ENCODE data around the gene MCRS1.

Gene MCRS1

DNA sequence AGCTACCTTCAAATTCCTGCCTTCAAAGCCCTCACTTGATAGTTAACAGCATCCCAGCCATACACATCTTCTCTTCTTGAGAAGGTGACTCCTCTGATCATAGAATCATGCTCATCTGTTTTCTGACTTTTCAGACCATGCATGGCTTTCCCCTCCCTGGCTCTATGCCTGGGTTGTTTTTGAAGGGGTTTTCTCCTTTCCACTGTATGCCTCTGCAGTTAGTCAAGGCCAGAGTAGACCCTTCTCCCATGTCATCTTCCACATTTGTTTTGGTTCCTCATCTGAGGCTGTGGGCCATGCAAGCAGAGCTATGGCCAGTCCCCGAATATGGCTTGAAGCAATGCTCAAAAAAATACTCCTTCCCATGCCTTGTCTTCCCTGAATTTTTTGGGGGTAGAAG, 14.3 kb upstream of the MCRS1 start:
- no peak for DNase-seq (ENCODE audit: low read depth)

- no peak for DNase-seq (ENCODE audit: low read depth)
Measured at GRCh38 chr12:49580572-49581535, 12.9 kb upstream of the MCRS1 start.

DNA sequence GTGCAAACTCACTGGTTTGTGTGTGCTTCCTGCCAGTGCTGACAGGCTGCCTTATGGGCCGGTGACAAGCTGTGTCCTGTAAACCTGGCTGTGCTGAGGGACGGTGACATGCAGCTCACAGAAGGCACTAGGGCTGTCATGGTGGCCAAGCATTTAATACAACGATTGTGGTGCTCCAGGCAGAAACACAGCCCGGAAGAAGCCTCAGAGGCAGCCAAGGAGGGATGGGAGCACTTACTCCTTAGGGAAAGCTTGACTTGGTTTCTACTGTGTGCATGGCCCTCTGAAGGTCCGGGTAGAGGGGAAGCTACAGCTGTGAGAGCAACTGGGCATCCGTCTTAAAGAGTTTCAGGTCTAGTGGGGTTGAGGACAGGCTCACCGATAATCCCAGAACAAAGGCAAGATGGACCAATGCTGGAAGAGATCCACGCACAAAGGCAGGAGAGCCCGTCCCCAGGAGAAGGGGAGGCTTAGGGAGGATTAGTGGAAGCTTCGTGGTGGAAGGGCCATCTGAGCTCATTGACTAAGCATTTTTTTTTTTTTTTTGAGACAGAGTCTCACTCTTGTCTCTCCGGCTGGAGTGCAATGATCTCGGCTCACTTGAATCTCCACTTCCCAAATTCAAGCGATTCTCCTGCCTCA, 10.7 kb upstream of the MCRS1 start:
- DNase-seq (ENCODE audit: low read depth) = no peak

DNA sequence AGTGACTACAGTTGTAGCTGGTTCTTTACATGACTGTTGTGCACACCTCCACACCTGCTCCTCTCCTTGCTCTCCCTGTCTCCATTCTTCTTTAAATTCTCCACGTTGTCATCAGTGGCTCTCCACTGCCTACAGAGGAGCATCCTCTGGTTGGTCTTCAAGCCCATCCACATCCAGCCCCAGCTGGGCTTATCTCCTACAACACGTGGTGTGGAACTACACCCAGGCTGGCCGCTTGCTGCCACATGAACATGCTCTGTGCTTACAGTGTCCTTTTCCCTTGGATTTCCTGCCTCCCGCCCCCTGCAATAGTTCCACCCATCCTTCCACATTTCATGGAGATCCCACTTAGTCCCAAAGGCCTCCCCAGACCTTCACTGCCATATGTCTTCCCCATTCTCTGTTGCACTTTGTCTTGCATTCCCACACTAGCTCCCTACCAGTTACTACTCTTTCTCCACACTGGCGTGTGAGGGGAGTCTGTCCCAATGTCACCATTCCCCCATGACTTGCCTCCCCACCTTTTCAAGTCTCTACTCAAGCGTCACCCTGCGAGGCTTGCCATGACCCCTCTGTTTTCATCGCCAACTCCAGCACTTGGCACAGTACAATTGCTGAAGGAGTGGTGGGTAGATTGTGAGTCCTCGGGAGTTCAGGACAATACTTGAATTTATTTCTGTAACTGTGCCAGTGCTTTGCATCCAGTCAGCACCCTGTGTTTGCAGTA, 9.8 kb upstream of the MCRS1 start:
- no peak for DNase-seq (ENCODE audit: low read depth)

- no peak for DNase-seq (ENCODE audit: low read depth)
Measured at GRCh38 chr12:49568442-49569162, 660 bp upstream of the MCRS1 start.

DNA sequence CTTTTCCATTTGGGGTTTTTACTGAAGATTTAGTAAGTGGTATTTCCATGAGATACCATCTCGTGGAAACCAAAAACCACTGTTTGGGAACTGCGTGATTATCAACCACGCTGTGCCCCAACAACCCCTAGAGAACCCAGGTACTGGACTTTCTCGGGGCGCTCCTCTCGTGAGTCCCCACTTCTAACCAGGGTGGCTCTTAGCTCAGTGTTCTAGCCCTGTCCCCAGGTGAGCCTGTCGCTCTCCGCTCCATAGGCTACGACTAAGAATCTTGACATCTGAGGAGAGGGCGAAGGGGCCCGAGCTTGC, 686 bp downstream of the MCRS1 start:
- DNase-seq (ENCODE audit: low read depth) = no peak

GRCh38 chr12:49566361-49566760, 1.6 kb downstream of the MCRS1 start:
- no peak for DNase-seq (ENCODE audit: low read depth)

DNA sequence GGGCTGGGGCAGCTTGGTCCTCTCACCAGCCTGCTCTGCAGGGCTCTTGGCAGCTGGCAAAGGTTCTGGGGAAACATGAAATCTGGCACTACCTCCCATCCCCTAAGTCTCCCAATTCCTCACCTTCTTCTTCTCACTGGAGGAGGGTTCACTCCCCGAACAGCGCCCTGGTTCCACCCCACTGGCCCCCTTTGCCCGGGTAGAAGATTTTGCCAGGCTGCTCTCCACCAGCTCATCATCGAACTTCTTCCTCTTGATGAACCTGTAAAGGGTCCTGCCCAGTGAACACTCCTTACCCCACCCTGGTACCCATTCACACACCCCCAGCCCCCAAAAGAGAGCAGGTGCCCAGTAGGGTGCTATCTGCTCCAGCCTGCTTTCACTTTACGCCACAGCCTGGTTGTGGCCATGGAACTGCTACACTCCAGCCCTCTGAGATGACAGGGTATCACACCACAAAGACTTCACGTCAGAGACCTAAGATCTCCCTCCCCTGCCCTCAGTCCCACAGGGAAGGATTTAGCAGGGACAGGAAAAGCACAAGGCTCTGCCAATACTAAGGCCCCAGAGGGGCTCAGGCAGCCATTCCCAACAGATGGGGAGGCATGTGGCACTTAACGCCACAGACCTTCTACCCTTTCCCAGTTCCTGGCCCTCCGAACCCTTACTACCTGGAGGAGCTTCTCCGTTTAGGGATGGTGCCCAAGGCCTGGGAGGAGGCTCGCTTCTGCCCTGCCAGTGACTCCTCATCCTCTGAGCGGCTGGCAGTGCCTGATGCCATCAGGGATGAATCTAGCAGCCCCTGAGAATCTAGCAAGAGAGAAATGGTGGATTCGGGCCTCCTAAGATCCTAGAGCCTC, 2.3 kb downstream of the MCRS1 start:
- no peak for DNase-seq (ENCODE audit: low read depth)

GRCh38 chr12:49564686-49565405, 3.1 kb downstream of the MCRS1 start:
- no peak for DNase-seq (ENCODE audit: low read depth)

- no peak for DNase-seq (ENCODE audit: low read depth)
Measured at GRCh38 chr12:49563951-49564685, 3.8 kb downstream of the MCRS1 start.

DNA sequence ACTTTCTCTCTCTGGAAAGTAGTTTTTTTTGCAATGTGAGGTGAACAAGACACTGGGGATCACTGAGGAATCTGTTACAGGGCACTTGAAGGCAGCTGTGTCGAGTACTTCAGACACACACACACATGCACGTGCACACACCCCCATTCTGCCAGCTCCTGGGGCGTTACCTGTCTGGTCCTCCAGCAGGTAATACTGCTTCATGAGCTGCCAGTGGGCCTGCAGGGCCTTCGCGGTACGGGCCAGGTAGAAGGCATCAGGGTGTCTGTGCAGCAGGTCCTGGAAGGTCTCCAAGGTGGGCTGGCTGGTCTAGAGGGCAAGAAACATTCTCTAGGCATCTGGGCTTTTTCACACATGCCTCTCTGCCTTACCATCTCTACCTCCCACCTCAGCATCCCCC, 5.1 kb downstream of the MCRS1 start:
- no peak for DNase-seq (ENCODE audit: low read depth)

DNA sequence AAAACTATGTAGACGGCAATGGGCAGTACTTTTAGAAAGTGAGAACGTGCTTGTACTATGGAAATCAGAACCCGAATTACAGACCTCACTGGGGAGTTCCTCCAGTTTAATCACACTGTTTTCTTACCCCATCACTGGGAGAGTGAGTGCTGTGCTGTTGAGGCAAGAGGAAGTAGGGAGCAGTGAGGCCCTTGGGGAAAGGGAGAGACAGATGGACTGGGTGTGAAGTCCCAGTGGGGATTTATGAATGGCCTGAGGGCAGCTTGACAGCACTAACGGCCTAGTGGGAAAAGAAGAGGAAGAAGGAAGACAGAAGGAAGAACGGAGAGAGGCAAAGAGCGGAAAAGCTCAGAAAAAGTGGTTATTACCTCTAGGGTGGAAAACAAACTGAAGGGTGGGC, 5.7 kb downstream of the MCRS1 start:
- DNase-seq (ENCODE audit: low read depth) = no peak

DNA sequence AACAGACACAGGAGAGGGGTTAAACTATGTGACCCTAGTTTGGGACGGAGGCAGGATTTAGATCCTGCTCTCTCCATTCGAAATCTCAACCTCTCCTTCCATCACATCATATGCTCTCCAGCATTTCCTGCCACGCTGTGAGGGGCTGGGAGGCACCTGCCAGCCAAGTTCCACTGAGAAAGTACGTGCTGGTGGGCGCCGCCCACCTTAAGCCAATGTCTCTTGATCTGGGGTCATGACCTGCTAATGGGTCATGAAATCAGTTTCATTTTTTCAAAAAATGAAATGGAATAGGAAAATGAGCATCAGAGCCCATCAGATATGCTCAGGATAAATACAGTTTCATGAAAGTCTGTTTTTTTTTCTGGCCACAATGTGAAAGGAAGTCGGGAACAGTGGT, 7.2 kb downstream of the MCRS1 start:
- DNase-seq (ENCODE audit: low read depth) = no peak

- no peak for DNase-seq (ENCODE audit: low read depth)
Measured at GRCh38 chr12:49559011-49559675, 8.8 kb downstream of the MCRS1 start.

DNA sequence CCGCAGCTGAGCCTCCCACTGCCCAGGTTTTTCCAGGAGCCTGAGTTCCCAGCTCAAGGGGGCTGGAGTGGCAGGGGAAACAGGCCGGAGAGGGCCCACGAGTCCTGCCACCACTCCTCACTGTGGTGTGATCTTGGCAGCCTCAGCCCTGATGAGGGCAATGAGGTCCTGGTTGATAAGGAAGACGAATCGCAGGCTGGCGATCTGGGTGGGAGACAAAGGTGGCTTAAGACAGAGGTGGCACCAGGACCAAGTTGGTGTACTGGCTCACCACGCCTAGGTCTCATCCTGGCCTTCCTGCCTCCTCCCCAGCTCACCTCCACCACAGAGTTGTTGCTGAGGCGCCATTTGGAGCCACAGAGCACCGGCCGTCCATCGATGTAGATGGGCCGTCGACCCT, 9.4 kb downstream of the MCRS1 start:
- no peak for DNase-seq (ENCODE audit: low read depth)

- no peak for DNase-seq (ENCODE audit: low read depth)
Measured at GRCh38 chr12:49557917-49558215, 10.1 kb downstream of the MCRS1 start.

GRCh38 chr12:49557187-49557916, 10.6 kb downstream of the MCRS1 start:
- DNase-seq (ENCODE audit: low read depth) = no peak

DNA sequence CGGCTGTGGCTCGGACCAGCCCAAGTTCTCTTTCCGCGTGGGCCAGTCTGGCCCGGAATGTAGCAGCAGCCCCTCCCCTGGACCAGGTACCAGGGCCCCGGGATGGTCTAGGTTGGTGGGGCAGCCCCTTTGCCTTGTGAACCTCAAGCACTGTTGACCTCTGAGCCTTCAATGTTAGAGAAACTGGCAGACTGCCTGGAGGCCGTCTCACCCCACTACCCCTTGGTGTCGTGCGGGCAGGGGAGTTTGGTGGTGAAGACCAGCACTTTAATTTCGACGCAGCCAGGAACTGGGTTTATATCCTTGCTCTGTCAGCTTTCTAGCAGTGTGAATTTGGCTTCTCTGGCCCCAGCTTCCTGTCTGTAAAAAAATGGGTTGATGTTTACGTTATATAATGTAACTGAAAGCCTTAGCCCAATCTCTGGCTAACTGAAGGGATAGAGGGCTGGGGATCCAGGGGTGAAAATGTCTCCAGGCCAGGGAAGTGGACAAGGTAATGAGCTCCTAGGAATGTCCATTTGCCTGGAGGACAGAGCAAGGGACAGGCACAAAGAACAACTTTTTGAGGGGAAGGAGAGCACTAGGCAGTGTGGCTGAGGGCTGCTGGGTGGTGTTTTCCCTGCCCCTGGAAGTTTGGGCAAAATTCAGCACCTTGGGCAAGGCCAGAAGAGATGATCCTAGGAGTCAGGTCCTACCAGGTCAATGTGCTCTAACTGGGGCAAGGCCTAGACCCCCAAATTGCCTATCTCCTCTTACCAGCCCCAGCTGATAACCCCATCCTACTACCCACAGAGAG, 11.4 kb downstream of the MCRS1 start:
- no peak for DNase-seq (ENCODE audit: low read depth)
